Endothelial cell of umbilical vein (primary cell): ENCODE results near the gene HIVEP3.

Experiments used
- EZH2 ChIP-seq: IDR thresholded peaks from 2 replicates; pipeline ENCODE4 v1.6.1; 2012; ENCODE audit warnings: borderline replicate concordance, low read depth, mild to moderate bottlenecking, moderate library complexity, low read length, inconsistent platforms; ENCODE audit not compliant: severe bottlenecking
- GATA2 ChIP-seq: IDR thresholded peaks from 2 replicates; pipeline ENCODE4 v1.7.0; 2011; ENCODE audit warnings: low read depth, mild to moderate bottlenecking, moderate library complexity, mixed read lengths, low read length; ENCODE audit not compliant: insufficient read length, insufficient read depth
- JUN ChIP-seq: IDR thresholded peaks from 2 replicates; pipeline ENCODE4 v1.6.1; 2011; ENCODE audit warnings: borderline replicate concordance, low read depth; ENCODE audit not compliant: insufficient read length, insufficient read depth
- MAX ChIP-seq: IDR thresholded peaks from 2 replicates; pipeline ENCODE4 v1.6.1; 2011; ENCODE audit not compliant: insufficient read depth, insufficient read length
- MYC ChIP-seq: IDR thresholded peaks from one replicate; pipeline ENCODE4 v1.6.1; 2011; ENCODE audit warnings: mild to moderate bottlenecking, low read depth, low read length
- POLR2A ChIP-seq: IDR thresholded peaks from 2 replicates; pipeline ENCODE4 v1.6.1; 2012; ENCODE audit warnings: low read depth, mild to moderate bottlenecking, control low read depth, low read length
- POLR2AphosphoS5 ChIP-seq: IDR thresholded peaks from 2 replicates; pipeline ENCODE4 v1.6.1; 2012; ENCODE audit warnings: low read depth, mild to moderate bottlenecking, control low read depth, low read length, moderate library complexity; ENCODE audit not compliant: insufficient read depth
- TF ChIP-seq, protein P1 (sequence below), 2 donors: IDR thresholded peaks; 1 replicate in 1 of 2; 2 replicates in 1 of 2; pipeline ENCODE4 v1.5.1; 2011; ENCODE audit warnings: low read length in 2 of 2, mild to moderate bottlenecking in 2 of 2, moderate library complexity in 2 of 2, control low read depth in 1 of 2, inconsistent platforms in 1 of 2, low read depth in 1 of 2; ENCODE audit not compliant: insufficient read depth in 1 of 2; ENCODE audit errors: extremely low read depth in 1 of 2

- TF ChIP-seq, protein P1, sequence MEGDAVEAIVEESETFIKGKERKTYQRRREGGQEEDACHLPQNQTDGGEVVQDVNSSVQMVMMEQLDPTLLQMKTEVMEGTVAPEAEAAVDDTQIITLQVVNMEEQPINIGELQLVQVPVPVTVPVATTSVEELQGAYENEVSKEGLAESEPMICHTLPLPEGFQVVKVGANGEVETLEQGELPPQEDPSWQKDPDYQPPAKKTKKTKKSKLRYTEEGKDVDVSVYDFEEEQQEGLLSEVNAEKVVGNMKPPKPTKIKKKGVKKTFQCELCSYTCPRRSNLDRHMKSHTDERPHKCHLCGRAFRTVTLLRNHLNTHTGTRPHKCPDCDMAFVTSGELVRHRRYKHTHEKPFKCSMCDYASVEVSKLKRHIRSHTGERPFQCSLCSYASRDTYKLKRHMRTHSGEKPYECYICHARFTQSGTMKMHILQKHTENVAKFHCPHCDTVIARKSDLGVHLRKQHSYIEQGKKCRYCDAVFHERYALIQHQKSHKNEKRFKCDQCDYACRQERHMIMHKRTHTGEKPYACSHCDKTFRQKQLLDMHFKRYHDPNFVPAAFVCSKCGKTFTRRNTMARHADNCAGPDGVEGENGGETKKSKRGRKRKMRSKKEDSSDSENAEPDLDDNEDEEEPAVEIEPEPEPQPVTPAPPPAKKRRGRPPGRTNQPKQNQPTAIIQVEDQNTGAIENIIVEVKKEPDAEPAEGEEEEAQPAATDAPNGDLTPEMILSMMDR (IDR thresholded peaks at IDR 0.05; ENCODE audit: extremely low read depth in 1 of 2, insufficient read depth in 1 of 2, low read depth in 1 of 2, low read length in 2 of 2), result no peak
- no peak for TF ChIP-seq EZH2
- no peak for TF ChIP-seq POLR2A
- TF ChIP-seq POLR2AphosphoS5, result no peak
- TF ChIP-seq GATA2, result no peak
- no peak for TF ChIP-seq MAX
- no peak for TF ChIP-seq MYC
- TF ChIP-seq JUN, result no peak
These were observed 260.1 kb downstream of the HIVEP3 start for GRCh38 chr1:41658431-41659158.
